GM23248 (cell line): ENCODE results near the gene COL12A1. TPM values are rescaled to one million over a fixed set of nuclear protein-coding genes. Genes with fewer than 3 reads are reported as not detected.
A peak's percentile ranks its signal among the peaks of the same experiment; 100 is the strongest.

Experiments
- DNase-seq: peaks from one replicate; pipeline ENCODE4 v3.0.0-alpha.2; 2015
- H2AFZ ChIP-seq: fragments of 200-600 bp; sonication (generic); 2 replicates; pipeline ENCODE4 v1.6.1; 2016; ENCODE audit warnings: antibody characterized with exemption
- H3F3A ChIP-seq: fragments of 200-600 bp; sonication (generic); 2 replicates; pipeline ENCODE4 v1.6.1; 2016; ENCODE audit warnings: mild to moderate bottlenecking, antibody characterized with exemption, mixed run types; ENCODE audit not compliant: insufficient read depth
- H3K27ac ChIP-seq: fragments of 200-600 bp; sonication (generic); 2 replicates; pipeline ENCODE4 v1.5.1; 2016; ENCODE audit warnings: mild to moderate bottlenecking
- H3K27me3 ChIP-seq: fragments of 200-600 bp; sonication (generic); replicated peaks from 2 replicates; pipeline ENCODE4 v1.6.1; 2016; ENCODE audit warnings: mild to moderate bottlenecking; ENCODE audit not compliant: insufficient read depth
- H3K36me3 ChIP-seq: fragments of 200-600 bp; sonication (generic); 2 replicates; pipeline ENCODE4 v1.6.1; 2016; ENCODE audit warnings: low read depth, mild to moderate bottlenecking
- H3K4me1 ChIP-seq: fragments of 200-600 bp; sonication (generic); 2 replicates; pipeline ENCODE4 v1.6.1; 2016; ENCODE audit warnings: mild to moderate bottlenecking; ENCODE audit not compliant: insufficient read depth
- H3K4me2 ChIP-seq: fragments of 200-600 bp; sonication (generic); one replicate; pipeline ENCODE4 v1.6.1; 2016; ENCODE audit warnings: mild to moderate bottlenecking; ENCODE audit not compliant: unreplicated experiment
- H3K4me3 ChIP-seq: fragments of 200-600 bp; sonication (generic); 2 replicates; pipeline ENCODE4 v1.5.1; 2016; ENCODE audit warnings: mild to moderate bottlenecking
- H3K79me2 ChIP-seq: fragments of 200-600 bp; sonication (generic); 2 replicates; pipeline ENCODE4 v1.6.1; 2016; ENCODE audit warnings: mild to moderate bottlenecking; ENCODE audit not compliant: insufficient read depth
- H3K9ac ChIP-seq: fragments of 200-600 bp; sonication (generic); 2 replicates; pipeline ENCODE4 v1.6.1; 2016; ENCODE audit warnings: mild to moderate bottlenecking
- H3K9me2 ChIP-seq: fragments of 200-600 bp; sonication (generic); 2 replicates; pipeline ENCODE4 v1.6.1; 2016; ENCODE audit warnings: mixed run types, mild to moderate bottlenecking, moderate library complexity; ENCODE audit not compliant: insufficient read depth
- H3K9me3 ChIP-seq: fragments of 200-600 bp; sonication (generic); one replicate; pipeline ENCODE4 v1.6.1; 2017; ENCODE audit warnings: low read depth
- H4K20me1 ChIP-seq: fragments of 200-600 bp; sonication (generic); 2 replicates; pipeline ENCODE4 v1.6.0; 2016; ENCODE audit not compliant: insufficient read depth
- EZH2 ChIP-seq: fragments of 200-600 bp; sonication (generic); IDR thresholded peaks from 2 replicates; pipeline ENCODE4 v1.6.1; 2018; ENCODE audit warnings: antibody characterized with exemption, mild to moderate bottlenecking; ENCODE audit not compliant: insufficient read depth, poor library complexity, severe bottlenecking
- EZH2phosphoT487 ChIP-seq: fragments of 200-600 bp; sonication (generic); IDR thresholded peaks from 2 replicates; pipeline ENCODE4 v1.6.1; 2018; ENCODE audit warnings: antibody characterized with exemption, moderate library complexity, mild to moderate bottlenecking, low read depth; ENCODE audit not compliant: insufficient read depth
- WGBS, 2 experiments: methylation state at CpG; one replicate each; pipeline ENCODE4 v1.1.6; 2015 to 2017; ENCODE audit warnings: low lambda C conversion rate in 2 of 2, low coverage in 1 of 2; ENCODE audit errors: missing lambda C conversion rate in 2 of 2; 5-methylcytosine and 5-hydroxymethylcytosine counted together
- in situ Hi-C: fragments of 300-500 bp; cut with MboI; formaldehyde crosslinking; loops from 2 replicates; pipeline ENCODE4 v1.15.0; 2020
- polyA plus RNA-seq: library from polyadenylated mRNA; unstranded; fragments of >200 nt; fragmentation: Nextera tagmentation; extraction: Ambion mirVana; gene quantifications from 2 replicates; pipeline ENCODE4 v1.2.1, GENCODE V29; 2016
- total RNA-seq: library from RNA; depleted of rRNA; stranded (reverse); fragments of >200 nt; shearing (Covaris generic); gene quantifications from 2 replicates; pipeline ENCODE4 v1.2.3, GENCODE V29; 2014

Gene COL12A1
- total and polyA plus RNA-seq, 2 experiments from 2014 or later, result 253 to 1,033 TPM

GRCh38 chr6:75145976-75146375 lies 59.9 kb downstream of the COL12A1 start:
- Histone ChIP-seq H3K27me3 (no peaks in the 10 kb centered on the region), H4K20me1 (no peaks in the 10 kb centered on the region), H3K79me2 (peaks cover 7% of the 10 kb centered on the region; the same call in 1 of the 2 replicates), H3K4me1 (peaks cover 77% of the 10 kb centered on the region), H3K4me3 (no peak overlapping the region), H3K36me3 (peaks cover 93% of the 10 kb centered on the region), H3F3A (peaks cover 93% of the 10 kb centered on the region), H3K4me2 (no peak overlapping the region), H3K9me2 (no peaks in the 10 kb centered on the region), H2AFZ (no peak overlapping the region), H3K9ac (no peak overlapping the region), H3K9me3 (no peaks in the 10 kb centered on the region), H3K27ac (no peak overlapping the region)
- no peak for DNase-seq
- TF ChIP-seq EZH2 (no peak), EZH2phosphoT487 (no peak)
- in situ Hi-C loops, result no loop called here
- WGBS, 2 experiments, result 97 to 100% methylated on average over 1 of the region's 1 CpG

- Histone ChIP-seq H3K27me3 (no peaks in the 10 kb centered on the region), H3K4me2 (no peak overlapping the region), H2AFZ (no peak overlapping the region), H4K20me1 (no peaks in the 10 kb centered on the region), H3K4me1 (peaks cover 71% of the 10 kb centered on the region), H3K9ac (no peak overlapping the region), H3F3A (peaks cover 88% of the 10 kb centered on the region), H3K9me3 (no peaks in the 10 kb centered on the region), H3K9me2 (no peaks in the 10 kb centered on the region), H3K36me3 (peaks cover 94% of the 10 kb centered on the region), H3K4me3 (no peak overlapping the region), H3K79me2 (peaks cover 7% of the 10 kb centered on the region; the same call in 1 of the 2 replicates), H3K27ac (no peak overlapping the region)
- TF ChIP-seq EZH2 (no peak), EZH2phosphoT487 (no peak)
- WGBS, 2 experiments, result 95 to 99% methylated on average over 4 of the region's 4 CpGs
- DNase-seq, result no peak
- in situ Hi-C loops, result no loop called here
Observed at GRCh38 chr6:75145211-75145610, 60.6 kb downstream of the COL12A1 start.

GRCh38 chr6:75144386-75144785 lies 61.5 kb downstream of the COL12A1 start:
- Histone ChIP-seq H3K4me1 (peaks cover 63% of the 10 kb centered on the region), H3K27ac (no peak overlapping the region), H3K9ac (no peak overlapping the region), H3K27me3 (no peaks in the 10 kb centered on the region), H4K20me1 (no peaks in the 10 kb centered on the region), H3F3A (peaks cover 83% of the 10 kb centered on the region), H3K79me2 (peaks cover 7% of the 10 kb centered on the region; the same call in 1 of the 2 replicates), H3K4me3 (no peak overlapping the region), H3K4me2 (no peak overlapping the region), H3K9me3 (no peaks in the 10 kb centered on the region), H2AFZ (no peak overlapping the region), H3K36me3 (peaks cover 94% of the 10 kb centered on the region), H3K9me2 (no peaks in the 10 kb centered on the region)
- DNase-seq, result no peak
- in situ Hi-C loops, result no loop called here
- TF ChIP-seq EZH2phosphoT487 (no peak), EZH2 (no peak)
- WGBS, 2 experiments, result 100% methylated on average over 1 of the region's 1 CpG

- TF ChIP-seq EZH2phosphoT487 (no peak), EZH2 (no peak)
- Histone ChIP-seq H3K9me2 (no peaks in the 10 kb centered on the region), H3K79me2 (peaks cover 7% of the 10 kb centered on the region; the same call in 1 of the 2 replicates), H3K4me1 (peaks cover 51% of the 10 kb centered on the region), H3K27ac (peak overlapping the region; percentile 34), H3K9me3 (no peaks in the 10 kb centered on the region), H3K27me3 (no peaks in the 10 kb centered on the region), H3K4me3 (no peak overlapping the region), H3K9ac (no peak overlapping the region), H3K36me3 (peaks cover 94% of the 10 kb centered on the region), H4K20me1 (no peaks in the 10 kb centered on the region), H2AFZ (no peak overlapping the region), H3K4me2 (peak overlapping the region; percentile 32), H3F3A (peaks cover 81% of the 10 kb centered on the region)
- peak; percentile 91 for DNase-seq
- in situ Hi-C loops, result no loop called here
- 1 to 2% methylated on average over 3 of the region's 3 CpGs for WGBS, 2 experiments
Observed at GRCh38 chr6:75143191-75143590, 62.7 kb downstream of the COL12A1 start.

GRCh38 chr6:75142721-75143120 lies 63.1 kb downstream of the COL12A1 start:
- Histone ChIP-seq H3K36me3 (peaks cover 96% of the 10 kb centered on the region), H3K4me2 (no peak overlapping the region)
- 92 to 100% methylated on average over 2 of the region's 2 CpGs for WGBS, 2 experiments

More at GRCh38 chr6:75142721-75143120, 63.1 kb downstream of the COL12A1 start:
- no peak for DNase-seq
- no peaks in the 10 kb centered on the region for H3K9me3 ChIP-seq
- H3K4me1 ChIP-seq, result peaks cover 47% of the 10 kb centered on the region
- in situ Hi-C loops, result no loop called here
- H3F3A ChIP-seq, result peaks cover 81% of the 10 kb centered on the region
- H3K79me2 ChIP-seq, result peaks cover 7% of the 10 kb centered on the region; the same call in 1 of the 2 replicates
- no peaks in the 10 kb centered on the region for H3K27me3 ChIP-seq
- no peak overlapping the region for H3K9ac ChIP-seq
- no peaks in the 10 kb centered on the region for H3K9me2 ChIP-seq
- H3K4me3 ChIP-seq, result no peak overlapping the region
- H3K27ac ChIP-seq, result peak overlapping the region; percentile 34
- H2AFZ ChIP-seq, result no peak overlapping the region
- TF ChIP-seq EZH2phosphoT487, result no peak
- TF ChIP-seq EZH2, result no peak
- no peaks in the 10 kb centered on the region for H4K20me1 ChIP-seq
